Liver (tissue), 3 donors: Measurements from ENCODE around the gene TAS2R4.

Source experiments
- EGR1 ChIP-seq, 2 donors: IDR thresholded peaks; 2 replicates each; pipeline ENCODE4 v1.6.1; 2016 to 2018; ENCODE audit warnings: antibody characterized with exemption in 2 of 2, low read depth in 2 of 2
- FOXA1 ChIP-seq: IDR thresholded peaks from 2 replicates; pipeline ENCODE4 v1.6.1; 2016; ENCODE audit warnings: antibody characterized with exemption
- GABPA ChIP-seq, 2 donors: IDR thresholded peaks in 1 of 2; conservative IDR thresholded peaks in 1 of 2; 2 replicates each; pipeline ENCODE4 v1.6.1; 2016; ENCODE audit warnings: antibody characterized with exemption in 2 of 2, mild to moderate bottlenecking in 1 of 2, moderate library complexity in 1 of 2
- HNF4A ChIP-seq, 2 donors: conservative IDR thresholded peaks; 2 replicates each; pipeline ENCODE4 v1.6.1; 2016; ENCODE audit warnings: antibody characterized with exemption in 2 of 2, mild to moderate bottlenecking in 2 of 2
- JUND ChIP-seq, 2 donors: IDR thresholded peaks; 2 replicates each; pipeline ENCODE4 v1.6.1; 2016; ENCODE audit warnings: antibody characterized with exemption in 2 of 2
- RAD21 ChIP-seq, 2 donors: IDR thresholded peaks; 2 replicates each; pipeline ENCODE4 v1.6.1; 2016; ENCODE audit warnings: antibody characterized with exemption in 2 of 2, mild to moderate bottlenecking in 2 of 2
- RXRA ChIP-seq, 2 donors: IDR thresholded peaks; 2 replicates each; pipeline ENCODE4 v1.6.1; 2017 to 2018; ENCODE audit warnings: antibody characterized with exemption in 2 of 2, mild to moderate bottlenecking in 1 of 2
- TAF1 ChIP-seq: conservative IDR thresholded peaks from 2 replicates; pipeline ENCODE4 v1.6.1; 2016; ENCODE audit warnings: antibody characterized with exemption, mild to moderate bottlenecking
- YY1 ChIP-seq: IDR thresholded peaks from 2 replicates; pipeline ENCODE4 v1.6.1; 2016; ENCODE audit warnings: antibody characterized with exemption, mild to moderate bottlenecking
- TF ChIP-seq, protein P1 (sequence below): fragments of 150-350 bp; IDR thresholded peaks from 2 replicates; pipeline ENCODE4 v1.5.1; 2017; ENCODE audit warnings: improper control_type of control experiment, low read depth, low read length; ENCODE audit not compliant: missing input control
- TF ChIP-seq, protein P2 (sequence below): IDR thresholded peaks from 2 replicates; pipeline ENCODE4 v1.6.1; 2016; ENCODE audit warnings: antibody characterized with exemption
- TF ChIP-seq, protein P3 (sequence below): IDR thresholded peaks from 2 replicates; pipeline ENCODE4 v1.6.1; 2016; ENCODE audit warnings: antibody characterized with exemption
- TF ChIP-seq, protein P4 (sequence below): IDR thresholded peaks from 2 replicates; pipeline ENCODE4 v1.6.1; 2016; ENCODE audit warnings: antibody characterized with exemption, mild to moderate bottlenecking
- TF ChIP-seq, protein P5 (sequence below): IDR thresholded peaks from 2 replicates; pipeline ENCODE4 v1.6.1; 2016; ENCODE audit warnings: antibody characterized with exemption
- donor health status: healthy.
- donor health status: healthy.

DNA sequence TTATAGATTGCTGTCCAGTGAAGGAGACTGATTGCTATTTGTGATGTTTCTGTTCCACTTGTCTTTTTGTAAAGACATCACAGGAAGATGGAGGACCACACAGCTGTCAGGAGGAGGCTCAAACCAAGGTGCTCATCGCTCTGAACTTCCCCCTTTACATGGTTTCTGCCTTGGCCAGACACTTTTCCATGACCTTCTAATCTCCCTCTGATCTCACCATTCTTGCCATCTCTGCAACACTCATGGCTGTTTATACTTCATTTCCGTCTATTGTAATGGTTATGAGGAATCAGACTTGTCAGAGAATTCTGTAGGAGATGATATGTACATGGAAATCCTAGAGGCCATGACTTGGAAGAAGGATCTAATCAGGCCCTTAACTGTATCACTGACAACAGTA, 11.8 kb downstream of the TAS2R4 start:
- TF ChIP-seq, protein P1, sequence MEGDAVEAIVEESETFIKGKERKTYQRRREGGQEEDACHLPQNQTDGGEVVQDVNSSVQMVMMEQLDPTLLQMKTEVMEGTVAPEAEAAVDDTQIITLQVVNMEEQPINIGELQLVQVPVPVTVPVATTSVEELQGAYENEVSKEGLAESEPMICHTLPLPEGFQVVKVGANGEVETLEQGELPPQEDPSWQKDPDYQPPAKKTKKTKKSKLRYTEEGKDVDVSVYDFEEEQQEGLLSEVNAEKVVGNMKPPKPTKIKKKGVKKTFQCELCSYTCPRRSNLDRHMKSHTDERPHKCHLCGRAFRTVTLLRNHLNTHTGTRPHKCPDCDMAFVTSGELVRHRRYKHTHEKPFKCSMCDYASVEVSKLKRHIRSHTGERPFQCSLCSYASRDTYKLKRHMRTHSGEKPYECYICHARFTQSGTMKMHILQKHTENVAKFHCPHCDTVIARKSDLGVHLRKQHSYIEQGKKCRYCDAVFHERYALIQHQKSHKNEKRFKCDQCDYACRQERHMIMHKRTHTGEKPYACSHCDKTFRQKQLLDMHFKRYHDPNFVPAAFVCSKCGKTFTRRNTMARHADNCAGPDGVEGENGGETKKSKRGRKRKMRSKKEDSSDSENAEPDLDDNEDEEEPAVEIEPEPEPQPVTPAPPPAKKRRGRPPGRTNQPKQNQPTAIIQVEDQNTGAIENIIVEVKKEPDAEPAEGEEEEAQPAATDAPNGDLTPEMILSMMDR, result no peak
- TF ChIP-seq, protein P2, sequence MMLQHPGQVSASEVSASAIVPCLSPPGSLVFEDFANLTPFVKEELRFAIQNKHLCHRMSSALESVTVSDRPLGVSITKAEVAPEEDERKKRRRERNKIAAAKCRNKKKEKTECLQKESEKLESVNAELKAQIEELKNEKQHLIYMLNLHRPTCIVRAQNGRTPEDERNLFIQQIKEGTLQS, result no peak
- TF ChIP-seq JUND (IDR thresholded peaks at IDR 0.05), result no peak
- TF ChIP-seq RAD21 (IDR thresholded peaks at IDR 0.05), result no peak
- no peak for TF ChIP-seq EGR1 (IDR thresholded peaks at IDR 0.05; ENCODE audit: low read depth in 2 of 2)
- no peak for TF ChIP-seq YY1
- no peak for TF ChIP-seq HNF4A (conservative IDR thresholded peaks at IDR 0.05)
- TF ChIP-seq, protein P3, sequence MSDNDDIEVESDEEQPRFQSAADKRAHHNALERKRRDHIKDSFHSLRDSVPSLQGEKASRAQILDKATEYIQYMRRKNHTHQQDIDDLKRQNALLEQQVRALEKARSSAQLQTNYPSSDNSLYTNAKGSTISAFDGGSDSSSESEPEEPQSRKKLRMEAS, result no peak
- TF ChIP-seq TAF1, result no peak
- TF ChIP-seq, protein P4, sequence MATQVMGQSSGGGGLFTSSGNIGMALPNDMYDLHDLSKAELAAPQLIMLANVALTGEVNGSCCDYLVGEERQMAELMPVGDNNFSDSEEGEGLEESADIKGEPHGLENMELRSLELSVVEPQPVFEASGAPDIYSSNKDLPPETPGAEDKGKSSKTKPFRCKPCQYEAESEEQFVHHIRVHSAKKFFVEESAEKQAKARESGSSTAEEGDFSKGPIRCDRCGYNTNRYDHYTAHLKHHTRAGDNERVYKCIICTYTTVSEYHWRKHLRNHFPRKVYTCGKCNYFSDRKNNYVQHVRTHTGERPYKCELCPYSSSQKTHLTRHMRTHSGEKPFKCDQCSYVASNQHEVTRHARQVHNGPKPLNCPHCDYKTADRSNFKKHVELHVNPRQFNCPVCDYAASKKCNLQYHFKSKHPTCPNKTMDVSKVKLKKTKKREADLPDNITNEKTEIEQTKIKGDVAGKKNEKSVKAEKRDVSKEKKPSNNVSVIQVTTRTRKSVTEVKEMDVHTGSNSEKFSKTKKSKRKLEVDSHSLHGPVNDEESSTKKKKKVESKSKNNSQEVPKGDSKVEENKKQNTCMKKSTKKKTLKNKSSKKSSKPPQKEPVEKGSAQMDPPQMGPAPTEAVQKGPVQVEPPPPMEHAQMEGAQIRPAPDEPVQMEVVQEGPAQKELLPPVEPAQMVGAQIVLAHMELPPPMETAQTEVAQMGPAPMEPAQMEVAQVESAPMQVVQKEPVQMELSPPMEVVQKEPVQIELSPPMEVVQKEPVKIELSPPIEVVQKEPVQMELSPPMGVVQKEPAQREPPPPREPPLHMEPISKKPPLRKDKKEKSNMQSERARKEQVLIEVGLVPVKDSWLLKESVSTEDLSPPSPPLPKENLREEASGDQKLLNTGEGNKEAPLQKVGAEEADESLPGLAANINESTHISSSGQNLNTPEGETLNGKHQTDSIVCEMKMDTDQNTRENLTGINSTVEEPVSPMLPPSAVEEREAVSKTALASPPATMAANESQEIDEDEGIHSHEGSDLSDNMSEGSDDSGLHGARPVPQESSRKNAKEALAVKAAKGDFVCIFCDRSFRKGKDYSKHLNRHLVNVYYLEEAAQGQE, result no peak
- TF ChIP-seq, protein P5, sequence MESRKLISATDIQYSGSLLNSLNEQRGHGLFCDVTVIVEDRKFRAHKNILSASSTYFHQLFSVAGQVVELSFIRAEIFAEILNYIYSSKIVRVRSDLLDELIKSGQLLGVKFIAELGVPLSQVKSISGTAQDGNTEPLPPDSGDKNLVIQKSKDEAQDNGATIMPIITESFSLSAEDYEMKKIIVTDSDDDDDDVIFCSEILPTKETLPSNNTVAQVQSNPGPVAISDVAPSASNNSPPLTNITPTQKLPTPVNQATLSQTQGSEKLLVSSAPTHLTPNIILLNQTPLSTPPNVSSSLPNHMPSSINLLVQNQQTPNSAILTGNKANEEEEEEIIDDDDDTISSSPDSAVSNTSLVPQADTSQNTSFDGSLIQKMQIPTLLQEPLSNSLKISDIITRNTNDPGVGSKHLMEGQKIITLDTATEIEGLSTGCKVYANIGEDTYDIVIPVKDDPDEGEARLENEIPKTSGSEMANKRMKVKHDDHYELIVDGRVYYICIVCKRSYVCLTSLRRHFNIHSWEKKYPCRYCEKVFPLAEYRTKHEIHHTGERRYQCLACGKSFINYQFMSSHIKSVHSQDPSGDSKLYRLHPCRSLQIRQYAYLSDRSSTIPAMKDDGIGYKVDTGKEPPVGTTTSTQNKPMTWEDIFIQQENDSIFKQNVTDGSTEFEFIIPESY, result no peak
- no peak for TF ChIP-seq FOXA1
- TF ChIP-seq GABPA (IDR thresholded peaks at IDR 0.05 in 1 of 2, conservative IDR thresholded peaks at IDR 0.05 in 1 of 2), result no peak
- no peak for TF ChIP-seq RXRA (IDR thresholded peaks at IDR 0.05)
